ENCODE data around the gene CUEDC1. TPM values are rescaled to one million over a fixed set of nuclear protein-coding genes. Genes with fewer than 3 reads are reported as not detected.
"Not testable (repeated sequence)": the region's sequence is repeated elsewhere in the genome, so short reads cannot be mapped to it uniquely, and the experiment has no call there.

Gene CUEDC1
- total RNA-seq, 1 donor from 2014 or later: 76.1 TPM

DNA sequence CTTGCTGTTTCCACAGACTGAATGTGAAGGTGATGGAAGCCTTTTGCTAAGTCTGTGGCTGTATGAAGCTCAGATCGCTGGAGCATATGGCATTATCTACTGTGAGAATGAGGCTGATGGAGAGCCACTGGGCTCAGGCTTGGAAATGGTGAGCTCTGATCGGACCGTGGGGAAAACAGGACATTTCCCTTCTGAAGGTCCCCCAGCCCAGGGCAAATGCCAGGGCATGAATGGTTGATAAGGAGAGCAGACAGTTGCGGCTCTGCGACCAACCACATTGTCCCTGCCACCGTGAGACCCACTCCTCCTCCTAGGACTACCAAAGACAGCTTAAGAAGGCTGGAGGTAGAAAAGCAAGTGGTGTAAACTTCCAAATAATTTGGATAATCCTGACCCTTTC is 4.7 kb upstream of the CUEDC1 start:
- Histone ChIP-seq H3K9me3 (no peaks in the 10 kb centered on the region), H3K27me3 (no peaks in the 10 kb centered on the region), H3K4me1 (peaks cover 3 to 6% of the 10 kb centered on the region in 2 donors), H3K36me3 (no peaks in the 10 kb centered on the region), H3K27ac (no peak overlapping the region), H3K4me3 (no peak overlapping the region)
- intact Hi-C loops (cut with DNase I): no loop called here
- DNase-seq (ENCODE audit: low spot score in 2 of 2): peak in 1 of 2 donors; percentile 18
- TF ChIP-seq, protein P1, sequence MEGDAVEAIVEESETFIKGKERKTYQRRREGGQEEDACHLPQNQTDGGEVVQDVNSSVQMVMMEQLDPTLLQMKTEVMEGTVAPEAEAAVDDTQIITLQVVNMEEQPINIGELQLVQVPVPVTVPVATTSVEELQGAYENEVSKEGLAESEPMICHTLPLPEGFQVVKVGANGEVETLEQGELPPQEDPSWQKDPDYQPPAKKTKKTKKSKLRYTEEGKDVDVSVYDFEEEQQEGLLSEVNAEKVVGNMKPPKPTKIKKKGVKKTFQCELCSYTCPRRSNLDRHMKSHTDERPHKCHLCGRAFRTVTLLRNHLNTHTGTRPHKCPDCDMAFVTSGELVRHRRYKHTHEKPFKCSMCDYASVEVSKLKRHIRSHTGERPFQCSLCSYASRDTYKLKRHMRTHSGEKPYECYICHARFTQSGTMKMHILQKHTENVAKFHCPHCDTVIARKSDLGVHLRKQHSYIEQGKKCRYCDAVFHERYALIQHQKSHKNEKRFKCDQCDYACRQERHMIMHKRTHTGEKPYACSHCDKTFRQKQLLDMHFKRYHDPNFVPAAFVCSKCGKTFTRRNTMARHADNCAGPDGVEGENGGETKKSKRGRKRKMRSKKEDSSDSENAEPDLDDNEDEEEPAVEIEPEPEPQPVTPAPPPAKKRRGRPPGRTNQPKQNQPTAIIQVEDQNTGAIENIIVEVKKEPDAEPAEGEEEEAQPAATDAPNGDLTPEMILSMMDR (IDR thresholded peaks at IDR 0.05): no peak

GRCh38 chr17:57958391-57958790 is 3.2 kb upstream of the CUEDC1 start:
- H3K4me3 ChIP-seq; H3K36me3 ChIP-seq; H3K27ac ChIP-seq; intact Hi-C loops (cut with DNase I); H3K9me3 ChIP-seq; H3K27me3 ChIP-seq: not testable (repeated sequence)
- peak in 1 of 2 donors; percentile 34 for DNase-seq (ENCODE audit: low spot score in 2 of 2)
- peaks cover 3 to 12% of the 10 kb centered on the region in 2 donors for H3K4me1 ChIP-seq

DNA sequence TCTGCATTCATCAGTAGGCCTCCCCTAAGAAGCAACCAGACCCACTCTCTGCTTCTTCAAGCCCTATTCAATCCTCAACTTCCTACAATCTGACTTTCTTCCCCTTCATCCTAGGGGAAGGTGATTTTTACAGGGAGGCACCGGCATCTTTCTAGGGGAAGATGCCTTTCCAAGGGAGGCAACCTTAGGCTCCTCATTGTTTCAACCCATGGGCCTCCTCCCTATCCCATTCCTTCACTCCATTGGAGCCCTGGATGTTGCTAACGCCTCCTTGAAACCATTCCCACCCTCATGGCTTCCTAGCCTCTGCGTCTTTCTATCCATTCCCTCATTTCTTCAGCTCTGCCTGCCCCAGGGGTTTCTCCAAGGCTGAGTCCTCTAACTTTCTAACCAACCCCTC is 2.7 kb upstream of the CUEDC1 start:
- Histone ChIP-seq H3K36me3 (no peaks in the 10 kb centered on the region), H3K9me3 (no peaks in the 10 kb centered on the region), H3K4me1 (peaks cover 3 to 12% of the 10 kb centered on the region in 2 donors), H3K27ac (no peak overlapping the region), H3K4me3 (no peak overlapping the region), H3K27me3 (no peaks in the 10 kb centered on the region)
- intact Hi-C loops (cut with DNase I): loop anchor here (2.0 kb wide), 1 partner anchor 89 kb away; no protein-coding TSS in a partner anchor
- TF ChIP-seq, protein P1 (IDR thresholded peaks at IDR 0.05): no peak
- DNase-seq (ENCODE audit: low spot score in 2 of 2): no peak

DNA sequence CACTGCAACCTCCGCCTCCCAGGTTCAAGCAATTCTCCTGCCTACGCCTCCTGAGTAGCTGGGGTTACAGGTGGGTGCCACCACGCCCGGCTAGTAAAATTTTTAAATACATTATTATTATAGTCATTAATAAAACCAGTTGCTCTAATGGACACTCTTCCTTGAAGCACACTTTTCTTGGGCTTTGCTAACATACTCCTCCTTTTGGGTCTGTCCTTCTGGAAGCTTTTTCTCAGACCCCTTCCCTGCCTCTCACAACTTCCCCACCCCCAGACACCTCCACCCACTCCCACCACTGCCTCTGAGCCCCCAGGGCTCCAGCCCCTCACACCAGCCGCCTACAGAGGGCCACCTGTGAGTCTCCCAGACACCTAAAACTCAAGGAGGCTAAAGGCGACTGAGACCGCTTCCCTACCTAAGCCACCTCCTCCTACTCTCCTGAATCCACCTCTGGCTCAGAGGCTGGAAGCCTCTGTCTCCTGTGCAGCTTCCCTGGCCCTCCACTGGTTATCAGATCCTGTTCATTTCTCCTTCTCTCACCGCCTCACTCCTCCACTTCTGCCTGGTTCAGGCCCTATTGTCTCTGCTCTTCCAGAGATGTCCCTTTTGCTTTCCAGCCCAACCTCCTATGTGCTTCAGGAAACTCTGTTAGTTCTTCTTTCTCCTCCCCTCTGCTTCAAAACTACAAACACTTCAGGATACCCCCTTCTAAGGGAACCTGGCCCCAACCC is 2.1 kb upstream of the CUEDC1 start:
- TF ChIP-seq, protein P1 (IDR thresholded peaks at IDR 0.05): no peak

DNA sequence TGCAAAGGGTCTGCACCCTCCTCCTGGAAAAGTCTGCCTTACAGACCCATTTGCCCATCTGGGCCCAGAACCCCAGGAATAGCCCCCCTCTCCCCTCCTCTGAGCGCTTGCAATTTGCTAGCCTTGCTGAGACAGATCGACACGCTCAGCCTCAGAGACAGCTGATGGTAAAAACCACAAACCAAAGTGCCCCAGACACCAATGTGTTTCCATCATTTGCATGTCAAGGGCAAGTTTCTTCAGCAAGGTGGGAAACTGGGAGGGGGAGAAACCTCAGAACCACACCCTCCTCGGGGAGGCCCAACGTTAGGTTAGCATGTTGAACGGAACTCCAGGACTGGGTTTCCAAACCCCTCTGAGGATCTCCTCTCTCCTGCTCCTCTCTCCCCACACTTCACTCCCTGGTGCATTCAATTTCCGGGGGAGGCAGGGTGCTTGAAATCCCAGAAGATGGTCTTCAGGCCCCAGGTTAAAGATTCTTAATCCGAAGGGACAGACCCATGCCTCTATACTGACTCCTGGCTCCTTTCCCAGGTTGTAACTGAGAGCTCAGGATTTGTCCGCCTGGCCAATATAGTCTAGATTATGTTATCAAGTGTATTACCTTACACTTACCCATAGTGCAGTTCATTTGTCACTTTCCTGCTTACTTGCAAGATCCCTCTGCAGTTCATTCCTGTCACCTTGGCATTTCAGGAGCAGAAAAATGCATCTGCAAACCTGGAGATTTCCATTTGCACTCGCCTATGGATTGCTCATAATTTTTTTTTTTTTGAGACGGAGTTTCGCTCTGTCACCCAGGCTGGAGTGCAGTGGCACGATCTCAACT is 1.3 kb upstream of the CUEDC1 start:
- Histone ChIP-seq H3K36me3 (no peaks in the 10 kb centered on the region), H3K27me3 (no peaks in the 10 kb centered on the region), H3K4me1 (peaks cover 3 to 17% of the 10 kb centered on the region in 2 donors), H3K27ac (no peak overlapping the region), H3K4me3 (peak overlapping the region in 1 of 2 donors; percentile 77), H3K9me3 (no peaks in the 10 kb centered on the region)
- TF ChIP-seq, protein P1 (IDR thresholded peaks at IDR 0.05): no peak
- peak in 1 of 2 donors; percentile 43 for DNase-seq (ENCODE audit: low spot score in 2 of 2)
- intact Hi-C loops (cut with DNase I): loop anchor here (2.0 kb wide), 1 partner anchor 88 kb away; no protein-coding TSS in a partner anchor

More for the DNA sequence above, 2.1 kb upstream of the CUEDC1 start:
- H3K9me3 ChIP-seq: no peaks in the 10 kb centered on the region
- no peak overlapping the region for H3K27ac ChIP-seq
- DNase-seq (ENCODE audit: low spot score in 2 of 2): peak in 1 of 2 donors; percentile 61
- peaks cover 3 to 12% of the 10 kb centered on the region in 2 donors for H3K4me1 ChIP-seq
- H3K4me3 ChIP-seq: no peak overlapping the region
- H3K36me3 ChIP-seq: no peaks in the 10 kb centered on the region
- intact Hi-C loops (cut with DNase I): loop anchor here (2.0 kb wide), 1 partner anchor 88 kb away; no protein-coding TSS in a partner anchor
- H3K27me3 ChIP-seq: no peaks in the 10 kb centered on the region
